Hindlimb muscle (tissue), 1 donor: ENCODE results near the gene RASL11A. TPM values are rescaled to one million over a fixed set of nuclear protein-coding genes. Genes with fewer than 3 reads are reported as not detected.
"Not testable (repeated sequence)": the region's sequence is repeated elsewhere in the genome, so short reads cannot be mapped to it uniquely, and the experiment has no call there.

ENCODE experiments used
- DNase-seq: peaks from one replicate; pipeline ENCODE4 v3.0.0-alpha.2; 2013
- polyA plus RNA-seq: library from polyadenylated mRNA; unstranded; fragments of 120-200 nt; gene quantifications from one replicate; pipeline ENCODE4 v1.2.1, GENCODE V29; 2013; ENCODE audit not compliant: insufficient read length

The RASL11A gene
- polyA plus RNA-seq, 1 donor: 3.6 TPM

- no peak for DNase-seq
Measured at GRCh38 chr13:27269114-27269665, 1.4 kb upstream of the RASL11A start.

GRCh38 chr13:27271570-27272096 lies 1.0 kb downstream of the RASL11A start:
- DNase-seq: no peak

GRCh38 chr13:27273658-27274425 lies 3.2 kb downstream of the RASL11A start:
- no peak for DNase-seq

- no peak for DNase-seq
Measured at GRCh38 chr13:27274631-27275030, 4.0 kb downstream of the RASL11A start.

- DNase-seq: no peak
Measured at GRCh38 chr13:27276188-27276587, 5.6 kb downstream of the RASL11A start.

GRCh38 chr13:27279506-27279905 lies 8.9 kb downstream of the RASL11A start:
- no peak for DNase-seq

GRCh38 chr13:27280009-27280656 lies 9.5 kb downstream of the RASL11A start:
- DNase-seq: no peak

GRCh38 chr13:27280841-27281240 lies 10.2 kb downstream of the RASL11A start:
- no peak for DNase-seq

- DNase-seq: no peak
Measured at GRCh38 chr13:27281420-27281819, 10.8 kb downstream of the RASL11A start.

- DNase-seq: no peak
Measured at GRCh38 chr13:27283906-27284493, 13.4 kb downstream of the RASL11A start.

- DNase-seq: no peak
Measured at GRCh38 chr13:27288392-27288791, 17.8 kb downstream of the RASL11A start.

- DNase-seq: no peak
Measured at GRCh38 chr13:27289011-27289665, 18.5 kb downstream of the RASL11A start.

- DNase-seq: no peak
Measured at GRCh38 chr13:27290715-27291114, 20.1 kb downstream of the RASL11A start.

- DNase-seq: not testable (repeated sequence)
Measured at GRCh38 chr13:27291967-27292366, 21.3 kb downstream of the RASL11A start.

GRCh38 chr13:27293076-27293691 lies 22.6 kb downstream of the RASL11A start:
- DNase-seq: no peak

GRCh38 chr13:27293873-27294515 lies 23.4 kb downstream of the RASL11A start:
- no peak for DNase-seq

GRCh38 chr13:27295096-27295495 lies 24.5 kb downstream of the RASL11A start:
- no peak for DNase-seq

- DNase-seq: no peak
Measured at GRCh38 chr13:27295660-27296059, 25.0 kb downstream of the RASL11A start.

GRCh38 chr13:27296496-27296895 lies 25.9 kb downstream of the RASL11A start:
- DNase-seq: no peak

GRCh38 chr13:27298849-27299248 lies 28.2 kb downstream of the RASL11A start:
- no peak for DNase-seq

- not testable (repeated sequence) for DNase-seq
Measured at GRCh38 chr13:27300406-27300805, 29.8 kb downstream of the RASL11A start.
